Inferior parietal cortex (tissue), 1 donor: ENCODE measurements around the gene TSC1.

Experiments
- DNase-seq: peaks from one replicate; pipeline ENCODE4 v3.0.0-alpha.2; 2016; ENCODE audit errors: extremely low spot score

The TSC1 gene

GRCh38 chr9:132863096-132863495, 81.3 kb downstream of the TSC1 start:
- no peak for DNase-seq

- DNase-seq = no peak
Observed at GRCh38 chr9:132862533-132862932, 81.9 kb downstream of the TSC1 start.

- DNase-seq = no peak
Observed at GRCh38 chr9:132861666-132862065, 82.8 kb downstream of the TSC1 start.

- DNase-seq = no peak
Observed at GRCh38 chr9:132858751-132859150, 85.7 kb downstream of the TSC1 start.

GRCh38 chr9:132857616-132858342, 86.6 kb downstream of the TSC1 start:
- DNase-seq = no peak

GRCh38 chr9:132857031-132857430, 87.4 kb downstream of the TSC1 start:
- no peak for DNase-seq

GRCh38 chr9:132855904-132856303, 88.5 kb downstream of the TSC1 start:
- DNase-seq = no peak

GRCh38 chr9:132854832-132855231, 89.6 kb downstream of the TSC1 start:
- no peak for DNase-seq

- DNase-seq = no peak
Observed at GRCh38 chr9:132853482-132853881, 90.9 kb downstream of the TSC1 start.

- peak; percentile 3 for DNase-seq
Observed at GRCh38 chr9:132849185-132849706, 95.2 kb downstream of the TSC1 start.

GRCh38 chr9:132846918-132847515, 97.4 kb downstream of the TSC1 start:
- no peak for DNase-seq

- DNase-seq = no peak
Observed at GRCh38 chr9:132846109-132846917, 98.1 kb downstream of the TSC1 start.

GRCh38 chr9:132842124-132843044, 102.0 kb downstream of the TSC1 start:
- DNase-seq = no peak
